Measurements from ENCODE around the gene NUFIP2.

GRCh38 chr17:29342158-29342765 is 48.3 kb upstream of the NUFIP2 start:
- TF ChIP-seq EZH2 (IDR thresholded peaks at IDR 0.05) (no peak), POLR2AphosphoS5 (IDR thresholded peaks at IDR 0.05; ENCODE audit: borderline replicate concordance, low read depth, low read length) (no peak)

Data from SK-N-MC (cell line).